Islet precursor cell (in vitro differentiated cells): Measurements from ENCODE around the gene TMEM145.
"Not testable (repeated sequence)": the region's sequence is repeated elsewhere in the genome, so short reads cannot be mapped to it uniquely, and the experiment has no call there.

ENCODE experiments used
- DNase-seq: peaks from one replicate; pipeline ENCODE4 v3.0.0-alpha.2; 2018

TMEM145 gene

DNA sequence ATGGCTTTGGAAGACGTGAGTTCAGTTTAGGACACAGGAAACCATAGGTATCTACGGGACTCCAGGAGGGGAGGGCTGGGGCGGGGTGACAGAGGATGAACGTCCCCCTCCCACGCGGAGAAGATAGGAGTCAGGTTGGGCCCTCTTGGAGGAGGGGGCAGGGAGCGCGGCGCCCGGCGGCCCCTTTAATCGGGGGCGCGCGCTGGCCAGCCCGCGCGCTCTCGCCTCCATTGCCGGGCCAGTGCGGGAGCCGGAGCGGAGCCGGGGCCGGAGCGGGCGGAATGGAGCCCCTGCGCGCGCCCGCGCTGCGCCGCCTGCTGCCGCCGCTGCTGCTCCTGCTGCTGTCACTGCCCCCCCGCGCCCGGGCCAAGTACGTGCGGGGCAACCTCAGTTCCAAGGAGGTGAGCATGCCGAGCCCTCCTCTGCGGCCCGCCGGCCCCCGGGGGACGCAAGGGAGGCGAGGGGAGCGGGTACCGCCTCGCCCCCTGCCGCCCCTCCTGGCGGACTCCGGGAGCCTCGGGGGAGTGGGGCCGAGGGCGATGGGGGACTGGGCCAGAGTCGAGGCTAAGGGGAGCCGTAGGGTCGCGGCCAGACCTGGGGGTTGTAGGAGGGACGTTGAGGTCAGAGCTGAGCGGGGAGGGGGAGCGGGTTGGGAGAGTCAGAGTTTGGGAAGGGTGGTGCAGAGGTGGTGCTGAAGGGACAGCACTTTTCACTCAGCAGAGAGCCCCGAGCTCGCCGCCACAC lies at the start of gene TMEM145:
Gene TMEM145 (plus strand): TSS at position 214 of the 744 bp plus-strand sequence. CDS start 68 bp downstream, at position 282.
- DNase-seq: peak; percentile 78

- DNase-seq: not testable (repeated sequence)
These were observed 47.0 kb upstream of the TMEM145 start for GRCh38 chr19:42266105-42266504.

- DNase-seq: not testable (repeated sequence)
These were observed 46.0 kb upstream of the TMEM145 start for GRCh38 chr19:42266928-42267603.

DNA sequence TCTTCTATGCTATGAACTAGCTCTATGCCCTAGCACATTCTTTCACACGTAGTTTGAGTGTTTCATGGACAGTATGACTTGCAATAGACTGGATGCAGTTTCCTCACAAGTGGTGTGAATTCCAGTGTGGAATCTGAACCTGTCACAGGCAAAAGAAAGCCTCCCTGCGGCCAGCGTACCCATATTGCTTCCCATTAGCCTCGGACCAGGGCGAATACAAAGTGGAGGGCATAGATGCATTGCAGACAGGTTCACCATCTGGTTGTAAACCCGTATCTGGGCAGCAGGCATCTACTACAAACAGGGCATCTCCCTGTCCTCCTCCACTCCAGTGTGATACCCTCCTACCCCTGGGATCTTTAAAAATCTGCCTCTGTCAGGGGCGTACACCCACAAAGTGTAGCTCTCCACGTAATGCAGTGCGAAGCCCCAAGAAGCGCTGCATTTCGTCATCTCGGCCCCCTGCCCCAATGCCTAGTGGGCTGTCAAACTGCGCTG lies 45.4 kb upstream of the TMEM145 start:
- DNase-seq: no peak

GRCh38 chr19:42268142-42268703 lies 44.9 kb upstream of the TMEM145 start:
- peak; percentile 100 for DNase-seq

GRCh38 chr19:42268704-42269477 lies 44.2 kb upstream of the TMEM145 start, which contains the start of gene CIC:
Gene CIC (plus strand): TSS chr19:42269252. CDS start chr19:42271784, 2,532 bp downstream.
- DNase-seq: peak; percentile 100

DNA sequence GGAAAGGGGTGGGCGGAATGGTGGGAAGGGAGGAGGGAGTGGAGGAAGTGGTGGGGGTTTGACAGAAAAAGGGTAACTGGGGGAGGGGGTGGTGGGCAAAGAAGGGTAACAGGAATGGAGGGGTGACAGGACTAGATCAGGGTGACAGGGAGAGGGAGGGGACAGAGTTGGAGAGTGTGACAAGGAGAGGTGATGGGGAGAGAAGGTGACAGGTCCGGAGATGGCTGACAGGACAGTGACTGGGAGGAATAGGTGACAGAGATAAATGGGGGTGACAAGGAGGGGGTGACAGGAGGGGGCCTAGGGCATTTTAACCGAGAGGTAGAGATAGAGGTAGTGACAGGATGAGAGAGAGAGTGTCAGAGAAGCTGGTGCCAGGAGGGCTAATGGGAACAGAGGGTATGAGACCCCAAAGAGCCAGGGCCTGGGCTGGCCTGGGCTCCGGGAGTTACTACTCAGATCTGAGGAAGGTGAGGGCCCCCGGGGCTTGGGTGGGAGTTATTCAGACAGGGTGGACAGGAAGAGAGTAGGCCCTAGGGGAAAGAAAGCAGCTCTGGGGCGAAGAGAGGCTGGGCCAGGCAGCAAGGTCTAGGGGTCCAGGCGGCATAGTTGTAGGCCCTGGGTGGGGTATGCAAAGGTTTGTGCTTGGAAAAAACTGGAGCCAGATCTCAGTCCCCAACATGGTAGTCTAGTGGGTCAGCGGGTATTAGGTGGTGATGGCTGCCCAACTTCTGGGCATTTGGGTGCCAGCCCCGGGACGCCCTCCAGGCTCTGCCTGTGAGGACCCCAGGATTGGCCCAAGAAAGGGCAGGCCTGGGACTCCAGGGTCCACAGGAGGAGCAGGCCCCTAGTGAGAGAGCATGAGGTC lies 43.4 kb upstream of the TMEM145 start:
- no peak for DNase-seq

- DNase-seq: no peak
These were observed 42.6 kb upstream of the TMEM145 start for GRCh38 chr19:42270346-42271044.

- no peak for DNase-seq
These were observed 42.1 kb upstream of the TMEM145 start for GRCh38 chr19:42271045-42271419.

- DNase-seq: no peak
These were observed 41.1 kb upstream of the TMEM145 start for GRCh38 chr19:42271861-42272534.

GRCh38 chr19:42272535-42272897 lies 40.6 kb upstream of the TMEM145 start:
- no peak for DNase-seq

DNA sequence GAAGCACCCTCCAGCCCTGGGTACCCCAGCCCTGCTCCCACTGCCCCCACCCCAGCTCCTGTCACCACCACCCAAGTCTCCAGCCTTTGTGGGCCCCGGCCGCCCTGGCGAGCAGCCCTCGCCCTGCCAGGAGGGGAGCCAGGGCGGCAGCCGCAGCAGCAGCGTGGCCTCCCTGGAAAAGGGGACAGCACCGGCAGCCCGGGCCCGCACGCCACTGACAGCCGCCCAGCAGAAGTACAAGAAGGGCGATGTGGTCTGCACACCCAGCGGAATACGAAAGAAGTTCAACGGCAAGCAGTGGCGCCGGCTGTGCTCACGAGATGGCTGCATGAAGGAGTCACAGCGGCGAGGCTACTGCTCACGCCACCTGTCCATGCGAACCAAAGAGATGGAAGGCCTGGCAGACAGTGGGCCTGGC lies 40.1 kb upstream of the TMEM145 start:
- DNase-seq: no peak

- DNase-seq: no peak
These were observed 39.6 kb upstream of the TMEM145 start for GRCh38 chr19:42273407-42274064.

GRCh38 chr19:42274065-42274682 lies 38.9 kb upstream of the TMEM145 start:
- DNase-seq: no peak

GRCh38 chr19:42275103-42275502 lies 38.0 kb upstream of the TMEM145 start:
- DNase-seq: no peak

GRCh38 chr19:42275517-42275916 lies 37.6 kb upstream of the TMEM145 start:
- DNase-seq: no peak

DNA sequence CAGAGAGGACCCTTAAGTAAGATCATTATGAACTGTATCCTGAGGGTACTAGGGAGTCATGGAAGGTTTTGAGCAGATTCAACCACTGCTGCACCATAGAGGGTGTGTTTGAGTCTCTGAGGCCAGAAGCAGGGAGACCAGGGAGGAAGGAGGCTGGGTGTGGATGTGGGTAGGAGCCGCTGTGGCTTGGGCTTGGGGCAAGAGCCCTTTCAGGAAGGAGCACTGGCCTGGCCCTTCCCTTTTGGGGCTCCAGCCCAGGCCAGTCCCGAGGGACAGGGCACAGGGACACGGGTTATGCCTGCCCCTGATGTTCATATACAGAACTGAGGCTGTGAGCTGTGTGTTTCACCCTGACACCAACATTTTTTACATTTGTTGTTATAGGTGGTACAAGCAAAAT lies 36.8 kb upstream of the TMEM145 start:
- no peak for DNase-seq

DNA sequence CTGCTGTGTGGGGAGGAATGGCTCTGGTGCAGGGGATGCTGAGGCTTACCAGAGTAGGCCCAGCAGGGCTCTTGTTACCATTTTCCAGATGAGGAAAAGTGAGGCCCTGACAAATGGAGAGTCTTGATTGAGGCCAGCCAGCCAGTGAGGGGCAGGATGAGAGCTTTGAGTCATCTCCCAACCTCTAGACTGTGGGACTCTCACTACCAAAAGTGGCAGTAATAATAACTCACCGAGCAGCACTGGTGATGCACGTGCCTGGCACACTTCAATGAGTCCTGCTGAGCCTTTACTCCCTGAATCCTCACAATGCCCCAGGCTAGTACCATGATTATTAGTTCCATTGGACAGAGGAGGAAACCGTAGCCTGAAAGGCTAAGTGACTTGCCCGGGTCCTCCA lies 36.3 kb upstream of the TMEM145 start:
- no peak for DNase-seq

GRCh38 chr19:42277821-42278451 lies 35.2 kb upstream of the TMEM145 start:
- peak; percentile 52 for DNase-seq
